ENCODE measurements around the gene STK16. TPM values are rescaled to one million over a fixed set of nuclear protein-coding genes. Genes with fewer than 3 reads are reported as not detected.

Gene STK16
- total and polyA plus RNA-seq, 2 of the 13 experiments (the other 11 are each of a cell fraction or from before 2014, with no cell fraction given): 28.0 to 50.9 TPM

DNA sequence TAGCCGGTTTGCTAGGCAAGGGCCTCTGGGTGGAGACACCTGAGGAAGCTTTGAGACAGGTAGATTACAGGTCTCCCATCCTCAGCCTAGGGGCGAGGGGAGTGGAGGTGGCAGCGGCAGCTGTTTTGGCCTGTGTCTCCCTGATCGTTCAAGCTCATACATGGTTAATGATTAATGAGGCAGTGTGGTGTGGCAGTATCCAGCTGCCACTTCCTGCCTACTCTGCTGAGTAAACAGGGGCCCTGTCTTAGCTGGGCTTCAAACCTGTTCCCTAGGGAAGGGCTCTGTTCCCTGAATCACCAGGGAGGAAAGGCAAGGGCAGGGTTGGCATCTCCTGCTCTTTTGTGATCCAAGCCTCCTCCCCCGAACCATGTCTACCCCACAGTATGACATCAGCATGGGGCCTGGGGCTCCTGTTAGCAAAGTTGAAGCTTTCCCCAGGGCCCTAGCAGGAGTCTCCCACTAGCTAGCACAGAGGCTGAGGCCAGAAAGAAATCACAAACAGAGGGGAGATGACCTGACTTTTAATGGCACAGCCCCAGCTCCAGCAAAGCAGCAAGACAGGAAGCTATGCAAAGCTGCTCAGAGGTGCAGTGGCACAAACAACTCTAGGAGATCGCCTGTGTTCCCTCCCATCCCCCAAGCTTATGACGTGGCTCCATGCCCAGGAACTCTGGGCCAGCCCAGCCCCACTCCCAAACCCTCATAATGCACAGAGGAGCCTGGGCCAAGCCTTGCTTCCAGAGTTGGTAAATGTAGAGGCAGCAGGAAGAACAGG lies 4.1 kb downstream of the STK16 start (continued):
- no peak for TF ChIP-seq ZNF260 (CRISPR knock-in tag; IDR thresholded peaks at IDR 0.05; ENCODE audit: borderline replicate concordance, low read depth)
- TF ChIP-seq CBFB (CRISPR knock-in tag; IDR thresholded peaks at IDR 0.05): 0 out of 2 replicates have a peak, but pooled peaks have one; percentile 14
- no peak for TF ChIP-seq SCMH1 (CRISPR knock-in tag; IDR thresholded peaks at IDR 0.05; ENCODE audit: borderline replicate concordance)
- no peak for TF ChIP-seq FOSL1 (CRISPR knock-in tag; IDR thresholded peaks at IDR 0.05; ENCODE audit: borderline replicate concordance)
- TF ChIP-seq ZNF335 (CRISPR knock-in tag; IDR thresholded peaks at IDR 0.05): peak; percentile 86
- TF ChIP-seq ZNF746 (CRISPR knock-in tag; IDR thresholded peaks at IDR 0.05): peak; percentile 80; the same call in 1 of the 2 replicates
- peak; percentile 55 for TF ChIP-seq FOSL2 (CRISPR knock-in tag; IDR thresholded peaks at IDR 0.05)
- peak; percentile 66; the same call in 1 of the 2 replicates for TF ChIP-seq ZNF224 (CRISPR knock-in tag; IDR thresholded peaks at IDR 0.05)
- TF ChIP-seq WIZ (CRISPR knock-in tag; IDR thresholded peaks at IDR 0.05): no peak
- TF ChIP-seq PCBP1 (IDR thresholded peaks at IDR 0.05; ENCODE audit: borderline replicate concordance, low read depth, low read length): no peak
- TF ChIP-seq NCOA2 (CRISPR knock-in tag; IDR thresholded peaks at IDR 0.05): peak; percentile 34; the same call in 1 of the 2 replicates
- TF ChIP-seq ZNF576 (CRISPR knock-in tag; IDR thresholded peaks at IDR 0.05): no peak
- TF ChIP-seq, protein P1, sequence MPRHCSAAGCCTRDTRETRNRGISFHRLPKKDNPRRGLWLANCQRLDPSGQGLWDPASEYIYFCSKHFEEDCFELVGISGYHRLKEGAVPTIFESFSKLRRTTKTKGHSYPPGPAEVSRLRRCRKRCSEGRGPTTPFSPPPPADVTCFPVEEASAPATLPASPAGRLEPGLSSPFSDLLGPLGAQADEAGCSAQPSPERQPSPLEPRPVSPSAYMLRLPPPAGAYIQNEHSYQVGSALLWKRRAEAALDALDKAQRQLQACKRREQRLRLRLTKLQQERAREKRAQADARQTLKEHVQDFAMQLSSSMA (CRISPR knock-in tag; IDR thresholded peaks at IDR 0.05): no peak; the same call in none of the 2 replicates
- TF ChIP-seq, protein P2, sequence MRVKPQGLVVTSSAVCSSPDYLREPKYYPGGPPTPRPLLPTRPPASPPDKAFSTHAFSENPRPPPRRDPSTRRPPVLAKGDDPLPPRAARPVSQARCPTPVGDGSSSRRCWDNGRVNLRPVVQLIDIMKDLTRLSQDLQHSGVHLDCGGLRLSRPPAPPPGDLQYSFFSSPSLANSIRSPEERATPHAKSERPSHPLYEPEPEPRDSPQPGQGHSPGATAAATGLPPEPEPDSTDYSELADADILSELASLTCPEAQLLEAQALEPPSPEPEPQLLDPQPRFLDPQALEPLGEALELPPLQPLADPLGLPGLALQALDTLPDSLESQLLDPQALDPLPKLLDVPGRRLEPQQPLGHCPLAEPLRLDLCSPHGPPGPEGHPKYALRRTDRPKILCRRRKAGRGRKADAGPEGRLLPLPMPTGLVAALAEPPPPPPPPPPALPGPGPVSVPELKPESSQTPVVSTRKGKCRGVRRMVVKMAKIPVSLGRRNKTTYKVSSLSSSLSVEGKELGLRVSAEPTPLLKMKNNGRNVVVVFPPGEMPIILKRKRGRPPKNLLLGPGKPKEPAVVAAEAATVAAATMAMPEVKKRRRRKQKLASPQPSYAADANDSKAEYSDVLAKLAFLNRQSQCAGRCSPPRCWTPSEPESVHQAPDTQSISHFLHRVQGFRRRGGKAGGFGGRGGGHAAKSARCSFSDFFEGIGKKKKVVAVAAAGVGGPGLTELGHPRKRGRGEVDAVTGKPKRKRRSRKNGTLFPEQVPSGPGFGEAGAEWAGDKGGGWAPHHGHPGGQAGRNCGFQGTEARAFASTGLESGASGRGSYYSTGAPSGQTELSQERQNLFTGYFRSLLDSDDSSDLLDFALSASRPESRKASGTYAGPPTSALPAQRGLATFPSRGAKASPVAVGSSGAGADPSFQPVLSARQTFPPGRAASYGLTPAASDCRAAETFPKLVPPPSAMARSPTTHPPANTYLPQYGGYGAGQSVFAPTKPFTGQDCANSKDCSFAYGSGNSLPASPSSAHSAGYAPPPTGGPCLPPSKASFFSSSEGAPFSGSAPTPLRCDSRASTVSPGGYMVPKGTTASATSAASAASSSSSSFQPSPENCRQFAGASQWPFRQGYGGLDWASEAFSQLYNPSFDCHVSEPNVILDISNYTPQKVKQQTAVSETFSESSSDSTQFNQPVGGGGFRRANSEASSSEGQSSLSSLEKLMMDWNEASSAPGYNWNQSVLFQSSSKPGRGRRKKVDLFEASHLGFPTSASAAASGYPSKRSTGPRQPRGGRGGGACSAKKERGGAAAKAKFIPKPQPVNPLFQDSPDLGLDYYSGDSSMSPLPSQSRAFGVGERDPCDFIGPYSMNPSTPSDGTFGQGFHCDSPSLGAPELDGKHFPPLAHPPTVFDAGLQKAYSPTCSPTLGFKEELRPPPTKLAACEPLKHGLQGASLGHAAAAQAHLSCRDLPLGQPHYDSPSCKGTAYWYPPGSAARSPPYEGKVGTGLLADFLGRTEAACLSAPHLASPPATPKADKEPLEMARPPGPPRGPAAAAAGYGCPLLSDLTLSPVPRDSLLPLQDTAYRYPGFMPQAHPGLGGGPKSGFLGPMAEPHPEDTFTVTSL (CRISPR knock-in tag; IDR thresholded peaks at IDR 0.05; ENCODE audit: borderline replicate concordance): peak; percentile 59; the same call in 1 of the 2 replicates
- no peak for TF ChIP-seq ZNF589 (CRISPR knock-in tag; conservative IDR thresholded peaks at IDR 0.05)
- peak; percentile 29; the same call in 1 of the 2 replicates for TF ChIP-seq NCOR1 (IDR thresholded peaks at IDR 0.05; ENCODE audit: borderline replicate concordance, low read length)
- TF ChIP-seq LBX2 (CRISPR knock-in tag; IDR thresholded peaks at IDR 0.05; ENCODE audit: borderline replicate concordance): no peak
- peak; percentile 65; the same call in 1 of the 2 replicates for TF ChIP-seq BRF2 (CRISPR knock-in tag; IDR thresholded peaks at IDR 0.05)
- no peak for TF ChIP-seq ZFYVE20 (CRISPR knock-in tag; IDR thresholded peaks at IDR 0.05; ENCODE audit: borderline replicate concordance, low read depth)
- TF ChIP-seq, protein P3, sequence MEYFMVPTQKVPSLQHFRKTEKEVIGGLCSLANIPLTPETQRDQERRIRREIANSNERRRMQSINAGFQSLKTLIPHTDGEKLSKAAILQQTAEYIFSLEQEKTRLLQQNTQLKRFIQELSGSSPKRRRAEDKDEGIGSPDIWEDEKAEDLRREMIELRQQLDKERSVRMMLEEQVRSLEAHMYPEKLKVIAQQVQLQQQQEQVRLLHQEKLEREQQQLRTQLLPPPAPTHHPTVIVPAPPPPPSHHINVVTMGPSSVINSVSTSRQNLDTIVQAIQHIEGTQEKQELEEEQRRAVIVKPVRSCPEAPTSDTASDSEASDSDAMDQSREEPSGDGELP (IDR thresholded peaks at IDR 0.05; ENCODE audit: borderline replicate concordance, low read depth): peak; percentile 93
